Neutrophil (primary cell): ENCODE data around the gene CRBN.

Experiments used
- H3K27ac ChIP-seq: fragments of 200-600 bp; sonication (generic); 2 replicates; pipeline ENCODE4 v1.5.1; 2016; ENCODE audit warnings: mild to moderate bottlenecking, moderate library complexity
- H3K27me3 ChIP-seq: fragments of 200-600 bp; sonication (generic); 2 replicates; pipeline ENCODE4 v1.6.0; 2016; ENCODE audit warnings: mild to moderate bottlenecking
- H3K36me3 ChIP-seq: fragments of 200-600 bp; sonication (generic); 2 replicates; pipeline ENCODE4 v1.5.1; 2017
- H3K4me1 ChIP-seq, 2 experiments: fragments of 200-600 bp in 1 of 2; sonication (generic) in 1 of 2; 1 replicate in 1 of 2; 2 replicates in 1 of 2; pipeline versions ENCODE4 v1.5.1 to v1.6.1; 2013 to 2016; ENCODE audit warnings: low read depth in 1 of 2, low read length in 1 of 2, mild to moderate bottlenecking in 1 of 2, moderate library complexity in 1 of 2; ENCODE audit not compliant: control insufficient read depth in 1 of 2, insufficient read depth in 1 of 2
- H3K4me3 ChIP-seq, 2 experiments: fragments of 200-600 bp in 1 of 2; sonication (generic) in 1 of 2; 1 replicate in 1 of 2; 2 replicates in 1 of 2; pipeline ENCODE4 v1.5.1; 2013 to 2016; ENCODE audit warnings: low read depth in 1 of 2, low read length in 1 of 2, mild to moderate bottlenecking in 1 of 2, moderate library complexity in 1 of 2
- H3K9me3 ChIP-seq: fragments of 200-600 bp; sonication (generic); 2 replicates; pipeline ENCODE4 v1.5.1; 2016
- TF ChIP-seq, protein P1 (sequence below): fragments of 200-600 bp; sonication (generic); IDR thresholded peaks from 2 replicates; pipeline ENCODE4 v1.5.1; 2016; ENCODE audit warnings: antibody characterized with exemption

Gene CRBN

DNA sequence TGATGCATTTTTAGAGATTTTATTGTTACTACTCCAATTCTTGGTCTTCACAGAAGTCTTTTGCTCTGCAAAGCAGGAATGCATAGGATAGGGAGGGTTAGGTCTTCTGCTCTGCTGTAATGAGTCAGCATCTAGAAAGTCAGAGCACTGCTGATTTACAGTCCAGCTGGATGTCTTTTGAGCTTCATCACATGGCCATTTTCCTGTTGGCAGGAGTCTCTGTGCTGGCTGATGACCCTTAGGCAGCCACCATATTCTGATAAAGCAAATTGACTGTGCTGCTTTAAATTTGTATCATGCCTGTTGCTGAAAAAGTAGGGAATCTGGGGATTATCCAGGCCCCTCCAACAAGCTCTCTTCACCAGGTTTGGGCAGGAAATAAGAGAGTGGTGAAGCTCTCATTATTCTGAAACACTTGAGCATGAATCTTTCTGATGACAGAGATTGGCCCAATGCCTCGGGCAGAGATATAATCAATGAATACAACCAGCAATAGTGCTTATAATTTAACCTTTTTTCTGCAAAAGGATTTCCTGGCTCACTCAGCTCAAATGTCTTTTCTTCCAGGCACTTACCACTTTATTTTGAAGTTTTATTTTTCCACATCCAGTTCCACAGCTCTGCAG, 9.7 kb upstream of the CRBN start:
- peaks cover 9% of the 10 kb centered on the region for H3K27me3 ChIP-seq
- peaks cover 3% of the 10 kb centered on the region for H3K9me3 ChIP-seq
- H3K4me3 ChIP-seq, result no peak overlapping the region
- H3K27ac ChIP-seq, result no peak overlapping the region
- no peaks in the 10 kb centered on the region for H3K4me1 ChIP-seq
- H3K36me3 ChIP-seq, result no peaks in the 10 kb centered on the region
- TF ChIP-seq, protein P1, sequence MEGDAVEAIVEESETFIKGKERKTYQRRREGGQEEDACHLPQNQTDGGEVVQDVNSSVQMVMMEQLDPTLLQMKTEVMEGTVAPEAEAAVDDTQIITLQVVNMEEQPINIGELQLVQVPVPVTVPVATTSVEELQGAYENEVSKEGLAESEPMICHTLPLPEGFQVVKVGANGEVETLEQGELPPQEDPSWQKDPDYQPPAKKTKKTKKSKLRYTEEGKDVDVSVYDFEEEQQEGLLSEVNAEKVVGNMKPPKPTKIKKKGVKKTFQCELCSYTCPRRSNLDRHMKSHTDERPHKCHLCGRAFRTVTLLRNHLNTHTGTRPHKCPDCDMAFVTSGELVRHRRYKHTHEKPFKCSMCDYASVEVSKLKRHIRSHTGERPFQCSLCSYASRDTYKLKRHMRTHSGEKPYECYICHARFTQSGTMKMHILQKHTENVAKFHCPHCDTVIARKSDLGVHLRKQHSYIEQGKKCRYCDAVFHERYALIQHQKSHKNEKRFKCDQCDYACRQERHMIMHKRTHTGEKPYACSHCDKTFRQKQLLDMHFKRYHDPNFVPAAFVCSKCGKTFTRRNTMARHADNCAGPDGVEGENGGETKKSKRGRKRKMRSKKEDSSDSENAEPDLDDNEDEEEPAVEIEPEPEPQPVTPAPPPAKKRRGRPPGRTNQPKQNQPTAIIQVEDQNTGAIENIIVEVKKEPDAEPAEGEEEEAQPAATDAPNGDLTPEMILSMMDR, result no peak

- TF ChIP-seq, protein P1, result no peak
- Histone ChIP-seq H3K36me3 (no peaks in the 10 kb centered on the region), H3K9me3 (peaks cover 3% of the 10 kb centered on the region), H3K4me3 (no peak overlapping the region), H3K4me1 (peaks cover under 1 to 1% of the 10 kb centered on the region in 2 experiments), H3K27me3 (no peaks in the 10 kb centered on the region), H3K27ac (no peak overlapping the region)
Measured at GRCh38 chr3:3184876-3185275, 5.4 kb upstream of the CRBN start.

- Histone ChIP-seq H3K4me1 (peaks cover 19 to 23% of the 10 kb centered on the region in 2 experiments), H3K9me3 (no peaks in the 10 kb centered on the region), H3K27me3 (no peaks in the 10 kb centered on the region), H3K36me3 (peaks cover 10% of the 10 kb centered on the region), H3K4me3 (no peak overlapping the region), H3K27ac (no peak overlapping the region)
- TF ChIP-seq, protein P1, result no peak
Measured at GRCh38 chr3:3180456-3180855, 965 bp upstream of the CRBN start.

- Histone ChIP-seq H3K4me3 (peak overlapping the region; percentile 85 to 89), H3K4me1 (peaks cover 22 to 26% of the 10 kb centered on the region in 2 experiments), H3K9me3 (no peaks in the 10 kb centered on the region), H3K27ac (peak overlapping the region; percentile 77), H3K36me3 (peaks cover 23% of the 10 kb centered on the region), H3K27me3 (no peaks in the 10 kb centered on the region)
- TF ChIP-seq, protein P1, result no peak
Measured at GRCh38 chr3:3178498-3179328, 778 bp downstream of the CRBN start.

DNA sequence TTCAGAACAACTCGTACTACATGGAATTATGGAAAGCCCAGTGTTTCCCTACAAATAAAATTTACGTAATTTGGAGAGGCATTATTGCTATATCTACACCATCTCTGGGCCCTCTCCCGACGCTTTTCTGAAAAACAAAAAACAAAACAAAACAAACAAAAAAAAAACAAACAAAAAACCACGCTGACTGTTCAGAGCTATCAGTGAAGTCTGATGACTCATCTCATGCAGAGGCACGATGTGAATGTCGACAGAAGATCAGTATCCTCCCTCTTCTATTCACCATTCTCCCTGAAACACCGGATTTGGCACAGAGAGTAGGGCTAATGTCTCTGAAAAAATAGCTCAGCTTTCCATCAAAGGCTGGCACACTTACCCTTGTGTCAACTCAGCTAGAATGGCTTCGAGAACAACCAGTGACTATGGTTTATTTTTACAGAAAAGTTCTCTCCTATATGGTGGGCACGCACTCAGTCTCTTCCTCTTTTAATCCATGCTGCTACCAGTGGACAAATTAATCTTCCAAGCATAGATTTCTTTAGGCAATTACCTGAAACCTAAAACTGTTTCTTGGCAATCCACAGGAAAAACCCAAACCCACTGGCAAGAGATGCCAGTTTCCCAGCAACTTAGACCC, 1.5 kb downstream of the CRBN start:
- H3K36me3 ChIP-seq, result peaks cover 29% of the 10 kb centered on the region
- H3K4me3 ChIP-seq, result peak overlapping the region; percentile 85 to 89
- TF ChIP-seq, protein P1, result no peak
- H3K27me3 ChIP-seq, result no peaks in the 10 kb centered on the region
- H3K9me3 ChIP-seq, result no peaks in the 10 kb centered on the region
- H3K4me1 ChIP-seq, result peaks cover 29 to 33% of the 10 kb centered on the region in 2 experiments
- H3K27ac ChIP-seq, result no peak overlapping the region
